ENCODE measurements around the gene MKNK1.

MKNK1 gene

GRCh38 chr1:46536527-46536926, 67.5 kb downstream of the MKNK1 start:
- DNase-seq = no peak

- peak in 1 of 2 experiments; percentile 24 for DNase-seq
These were observed 69.0 kb downstream of the MKNK1 start for GRCh38 chr1:46535063-46535462.

- DNase-seq = no peak
These were observed 70.7 kb downstream of the MKNK1 start for GRCh38 chr1:46533179-46533864.

GRCh38 chr1:46532498-46533178, 71.4 kb downstream of the MKNK1 start:
- DNase-seq = no peak

- no peak for DNase-seq
These were observed 72.0 kb downstream of the MKNK1 start for GRCh38 chr1:46532095-46532494.

GRCh38 chr1:46530791-46531409, 73.2 kb downstream of the MKNK1 start:
- no peak for DNase-seq

- no peak for DNase-seq
These were observed 73.8 kb downstream of the MKNK1 start for GRCh38 chr1:46530311-46530710.

- no peak for DNase-seq
These were observed 74.9 kb downstream of the MKNK1 start for GRCh38 chr1:46529031-46529630.

- no peak for DNase-seq
These were observed 75.6 kb downstream of the MKNK1 start for GRCh38 chr1:46528297-46528955.

- peak; percentile 32 to 61 for DNase-seq
These were observed 76.4 kb downstream of the MKNK1 start for GRCh38 chr1:46527474-46528296.

- DNase-seq = no peak
These were observed 77.3 kb downstream of the MKNK1 start for GRCh38 chr1:46526691-46527291.

- no peak for DNase-seq
These were observed 77.9 kb downstream of the MKNK1 start for GRCh38 chr1:46526013-46526690.

GRCh38 chr1:46525253-46525983, 78.7 kb downstream of the MKNK1 start:
- no peak for DNase-seq

GRCh38 chr1:46524843-46525242, 79.2 kb downstream of the MKNK1 start:
- DNase-seq = no peak

GRCh38 chr1:46523496-46524353, 80.3 kb downstream of the MKNK1 start:
- no peak for DNase-seq

GRCh38 chr1:46522969-46523320, 81.1 kb downstream of the MKNK1 start:
- DNase-seq = no peak

GRCh38 chr1:46522184-46522968, 81.7 kb downstream of the MKNK1 start:
- DNase-seq = no peak

- DNase-seq = no peak
These were observed 82.7 kb downstream of the MKNK1 start for GRCh38 chr1:46521414-46521813.

Measured in SHP77 (cell line).